NCI-H2227 (cell line): Measurements from ENCODE around the gene CYSRT1.
A peak's percentile ranks its signal among the peaks of the same experiment; 100 is the strongest.

Source experiments
- DNase-seq: peaks from one replicate; lab custom pipeline; 2025; ENCODE audit not compliant: unreplicated experiment; lab: John Stamatoyannopoulos, UW

Gene CYSRT1, protein sequence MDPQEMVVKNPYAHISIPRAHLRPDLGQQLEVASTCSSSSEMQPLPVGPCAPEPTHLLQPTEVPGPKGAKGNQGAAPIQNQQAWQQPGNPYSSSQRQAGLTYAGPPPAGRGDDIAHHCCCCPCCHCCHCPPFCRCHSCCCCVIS

DNA sequence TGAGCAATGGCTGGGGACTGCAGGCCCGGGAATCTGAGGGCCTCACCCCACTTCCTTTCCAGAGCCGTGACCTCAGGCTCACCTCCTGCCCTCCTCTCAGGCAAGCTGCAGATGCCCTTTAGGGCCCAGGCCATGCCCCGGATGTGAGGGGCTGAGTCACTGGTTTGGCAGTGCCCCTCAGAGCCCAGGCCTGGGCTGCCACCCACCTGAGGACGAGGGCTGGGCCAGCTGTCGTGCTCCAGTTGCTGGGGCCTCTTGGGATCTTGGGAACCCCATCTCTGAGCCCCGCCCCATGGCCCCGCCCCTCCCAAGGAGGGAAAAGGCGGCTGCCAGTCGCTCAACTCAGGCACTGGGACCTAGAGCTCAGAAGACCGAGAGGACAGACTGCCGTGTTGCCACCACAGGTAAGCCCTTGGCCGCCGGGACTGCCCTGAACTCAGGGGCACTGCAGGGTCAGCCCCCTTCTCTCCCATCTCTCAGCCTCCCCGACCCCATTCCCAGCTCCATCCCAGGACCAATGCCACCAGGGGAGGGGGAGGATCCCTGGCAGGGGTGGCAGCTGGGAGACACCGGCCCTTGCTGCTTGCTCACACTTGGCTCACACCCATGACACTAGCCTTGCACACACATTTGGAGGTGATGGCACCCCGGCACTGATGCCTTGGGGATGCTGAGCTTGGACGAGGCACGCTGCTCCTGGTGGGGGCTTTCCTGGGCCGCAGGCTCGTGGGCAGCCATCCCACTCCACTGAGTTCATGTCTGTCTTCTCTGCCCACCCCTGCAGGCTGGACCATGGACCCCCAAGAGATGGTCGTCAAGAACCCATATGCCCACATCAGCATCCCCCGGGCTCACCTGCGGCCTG is at the start of gene CYSRT1:
CYSRT1 (plus strand) TSS at position 345 of the 865 bp plus-strand sequence; CDS start at position 793, 448 bp downstream.
- DNase-seq, result no peak

DNA sequence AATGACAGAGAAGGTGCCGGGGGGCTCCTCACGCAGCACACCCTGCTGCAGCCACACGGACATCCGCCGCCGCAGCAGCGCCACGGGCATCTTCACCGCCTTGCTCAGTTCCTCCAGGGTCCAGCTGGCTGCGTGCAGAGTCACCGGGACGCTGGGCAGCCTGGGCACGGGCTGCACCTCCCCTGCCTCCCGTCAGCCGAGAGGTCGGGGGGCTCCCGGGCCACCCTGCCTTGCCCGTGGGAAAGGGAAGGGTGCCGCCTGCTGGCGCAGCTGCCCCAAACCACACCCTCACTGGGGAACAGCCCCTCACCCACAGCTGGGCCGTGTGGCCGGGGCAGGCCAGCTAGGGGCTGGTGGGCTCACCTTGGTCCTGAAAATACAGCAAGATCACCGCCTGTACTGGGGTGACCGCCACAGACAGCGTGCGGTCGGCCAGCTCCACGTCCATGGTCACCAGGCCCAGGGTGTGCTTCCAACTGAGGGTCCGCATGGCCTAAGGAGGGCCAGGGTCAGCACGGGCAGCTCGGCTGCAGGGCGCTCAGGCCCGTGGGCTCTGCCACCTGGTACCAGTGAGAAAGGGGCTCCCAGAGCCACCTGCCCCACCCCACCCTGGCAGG is 49.5 kb upstream of the CYSRT1 start:
- no peak for DNase-seq

GRCh38 chr9:137176302-137177182 is 48.4 kb upstream of the CYSRT1 start:
- peak; percentile 30 for DNase-seq

- DNase-seq, result no peak
These were observed 46.6 kb upstream of the CYSRT1 start for GRCh38 chr9:137178201-137178938.

DNA sequence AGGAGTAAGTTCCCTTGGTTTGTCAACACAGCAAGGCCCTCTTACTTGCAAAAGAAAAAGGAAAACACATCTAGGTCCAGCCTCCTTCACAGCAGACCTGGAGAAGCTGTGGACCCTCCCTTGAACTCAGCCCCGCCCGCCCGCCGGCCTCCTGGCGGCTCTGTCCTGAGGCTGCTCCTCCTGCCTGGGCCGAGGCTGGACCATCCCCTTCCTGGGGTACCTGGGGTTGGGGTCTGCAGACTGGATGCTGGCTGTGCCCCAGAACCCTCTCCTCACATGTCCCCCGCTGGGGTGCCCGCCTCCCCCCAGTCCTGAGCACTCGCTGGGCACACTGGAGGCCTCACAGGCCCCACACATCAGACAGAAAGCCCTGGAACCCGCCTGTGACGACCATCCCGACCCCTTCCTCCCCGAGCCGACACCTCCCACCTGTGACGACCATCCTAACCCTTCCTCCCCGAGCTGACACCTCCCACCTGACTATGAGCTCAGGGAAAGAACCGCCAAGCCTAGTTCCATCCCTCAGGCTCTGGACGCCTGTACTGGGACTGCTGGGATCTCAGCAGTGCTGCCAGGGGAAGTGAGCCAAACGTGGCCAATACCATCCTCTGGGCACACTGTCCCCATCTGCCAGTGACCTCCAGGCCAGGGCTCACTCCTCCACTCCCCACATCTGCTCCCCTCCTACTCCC is 45.9 kb upstream of the CYSRT1 start:
- no peak for DNase-seq

- DNase-seq, result no peak
These were observed 45.2 kb upstream of the CYSRT1 start for GRCh38 chr9:137179761-137180160.

DNA sequence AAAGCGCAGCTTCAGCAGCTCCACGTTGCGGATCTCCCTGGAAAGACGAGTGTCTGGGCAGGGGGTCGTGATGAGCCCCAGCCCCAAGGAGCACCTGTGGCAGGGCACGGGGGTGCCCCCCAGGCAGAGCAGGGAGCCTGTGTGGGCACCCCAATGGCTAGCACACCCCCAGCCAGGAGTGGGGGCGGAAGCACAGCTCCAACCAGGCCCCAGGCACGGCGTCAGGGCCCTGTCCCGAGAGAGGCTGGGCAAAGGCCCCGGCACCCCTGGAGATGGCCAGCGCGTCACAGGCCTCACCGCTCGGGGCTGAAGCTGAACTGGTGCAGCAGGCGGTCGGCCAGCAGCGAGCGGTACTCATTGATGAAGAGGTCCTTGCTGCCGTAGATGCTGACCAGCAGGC is 44.5 kb upstream of the CYSRT1 start:
- no peak for DNase-seq

GRCh38 chr9:137181680-137182079 is 43.3 kb upstream of the CYSRT1 start:
- DNase-seq, result no peak

GRCh38 chr9:137182836-137183235 is 42.1 kb upstream of the CYSRT1 start:
- no peak for DNase-seq

- no peak for DNase-seq
These were observed 40.9 kb upstream of the CYSRT1 start for GRCh38 chr9:137183980-137184595.

DNA sequence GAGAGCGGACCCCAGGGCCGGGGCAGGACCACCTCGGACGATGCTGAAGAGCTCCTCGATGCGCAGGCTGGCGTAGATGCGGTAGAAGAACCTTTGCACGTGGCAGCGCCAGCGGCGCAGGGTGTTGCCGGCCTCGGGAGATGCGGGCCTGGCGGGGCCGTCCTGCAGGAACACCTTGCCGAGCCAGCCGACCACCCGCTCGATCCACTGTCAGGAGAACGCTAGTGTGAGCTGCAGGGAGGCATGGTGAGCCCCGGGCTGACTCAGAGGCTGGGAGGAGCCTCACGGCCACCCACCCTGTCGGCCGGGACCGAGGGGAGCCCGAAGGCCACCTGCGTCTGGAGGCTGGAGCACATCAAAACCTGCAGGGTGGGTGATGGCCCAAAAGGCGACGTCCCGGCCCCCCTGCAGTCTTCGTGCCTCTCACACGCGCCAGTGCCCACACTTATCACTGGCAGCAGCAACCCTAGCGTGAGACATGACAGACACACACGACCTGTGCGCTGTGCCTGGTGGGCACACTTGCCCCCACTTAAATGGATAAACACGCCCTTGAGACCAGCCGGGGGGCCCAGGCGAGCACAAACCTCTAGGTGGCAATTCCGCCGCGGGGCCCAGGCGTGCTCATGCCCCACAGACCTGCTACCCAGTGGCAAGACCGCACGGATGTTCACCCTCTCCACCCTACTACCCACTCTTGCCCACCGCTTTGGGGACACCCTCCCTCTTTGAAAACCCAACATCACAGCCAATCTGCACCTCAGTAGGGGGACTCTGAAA is 39.9 kb upstream of the CYSRT1 start:
- no peak for DNase-seq

GRCh38 chr9:137185921-137186320 is 39.1 kb upstream of the CYSRT1 start:
- no peak for DNase-seq

DNA sequence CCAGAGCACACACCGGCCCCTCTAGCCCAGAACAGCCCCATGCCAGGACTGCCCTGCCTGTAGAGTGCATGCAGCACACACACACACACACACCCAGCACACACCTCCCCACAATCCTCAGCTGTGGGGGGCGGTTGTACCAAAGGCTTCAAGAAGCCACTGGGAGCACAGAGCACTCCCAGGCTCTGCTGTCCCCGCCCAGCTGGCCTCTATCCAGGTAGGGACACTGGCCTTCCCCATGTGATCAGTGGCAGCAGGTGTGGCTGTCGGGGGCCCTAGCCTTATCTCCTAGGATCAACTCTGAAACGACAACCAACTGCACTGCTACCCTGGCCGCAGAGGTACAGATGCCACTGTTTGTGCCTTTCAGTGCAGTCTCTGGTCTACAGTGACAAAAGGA is 38.6 kb upstream of the CYSRT1 start:
- DNase-seq, result no peak

GRCh38 chr9:137187386-137187785 is 37.6 kb upstream of the CYSRT1 start:
- no peak for DNase-seq

DNA sequence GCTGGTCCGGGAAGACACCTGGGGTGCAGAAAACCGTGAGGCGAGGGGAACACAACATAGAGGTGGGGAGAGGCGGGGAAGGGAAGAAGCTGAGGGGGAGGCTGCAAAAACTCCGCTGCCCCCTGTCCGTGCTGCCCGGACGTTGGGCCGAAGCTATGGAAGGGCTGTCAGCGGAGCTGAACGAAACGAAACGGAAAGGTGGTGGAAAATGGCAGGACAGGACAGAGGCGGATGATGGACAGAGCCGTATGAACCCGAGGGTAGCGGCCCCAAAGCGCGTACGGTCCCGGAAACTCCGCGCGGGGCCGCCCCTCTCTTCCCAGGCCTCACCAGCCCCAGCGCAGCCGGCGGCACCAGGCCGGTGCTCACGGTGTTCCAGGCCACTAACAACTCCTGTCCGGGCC is 36.9 kb upstream of the CYSRT1 start:
- DNase-seq, result no peak

- DNase-seq, result peak; percentile 96
These were observed 36.3 kb upstream of the CYSRT1 start, which contains the start of the genes ANAPC2 and SSNA1 for GRCh38 chr9:137188490-137189296. Gene ANAPC2, minus strand, starts transcription at chr9:137188560. Its CDS starts 28 bp downstream, at chr9:137188532. Gene SSNA1, plus strand, starts transcription at chr9:137188676. Its CDS starts 51 bp downstream, at chr9:137188727.
